Lung (tissue), 12 donors: ENCODE measurements around the gene WNK1. TPM values are rescaled to one million over a fixed set of nuclear protein-coding genes. Genes with fewer than 3 reads are reported as not detected.
A peak's percentile ranks its signal among the peaks of the same experiment; 100 is the strongest.

Source experiments
- ATAC-seq: fragments of 200-7000 bp; cut with Tn5 transposase; one replicate; pipeline ENCODE4 v1.9.1; 2020; ENCODE audit warnings: moderate number of reproducible peaks; ENCODE audit not compliant: insufficient read depth, low FRiP score
- DNase-seq, 3 donors: peaks; one replicate each; pipeline ENCODE4 v3.0.0-alpha.2; 2013 to 2017
- H3K27ac ChIP-seq, 2 donors: one replicate each; pipeline ENCODE4 v1.5.1; 2013; ENCODE audit warnings: mild to moderate bottlenecking in 2 of 2, moderate library complexity in 2 of 2, control low read depth in 1 of 2, inconsistent platforms in 1 of 2, low read depth in 1 of 2, low read length in 1 of 2
- H3K27me3 ChIP-seq, 3 donors: one replicate each; pipeline ENCODE4 v1.5.1; 2013; ENCODE audit warnings: low read length in 2 of 3; ENCODE audit not compliant: control insufficient read depth in 3 of 3, insufficient read depth in 3 of 3
- H3K36me3 ChIP-seq, 4 donors: one replicate each; pipeline ENCODE4 v1.5.1; 2013; ENCODE audit warnings: low read length in 4 of 4, mild to moderate bottlenecking in 1 of 4, moderate library complexity in 1 of 4; ENCODE audit not compliant: control insufficient read depth in 4 of 4, insufficient read depth in 4 of 4
- H3K4me1 ChIP-seq, 5 donors: one replicate each; pipeline ENCODE4 v1.5.1; 2013; ENCODE audit warnings: low read length in 5 of 5, mild to moderate bottlenecking in 2 of 5, moderate library complexity in 1 of 5; ENCODE audit not compliant: control insufficient read depth in 5 of 5, insufficient read depth in 5 of 5
- H3K4me3 ChIP-seq: one replicate; pipeline ENCODE4 v1.5.1; 2013; ENCODE audit warnings: mild to moderate bottlenecking, control low read depth, moderate library complexity
- H3K9ac ChIP-seq, 2 donors: one replicate each; pipeline ENCODE4 v1.5.1; 2013; ENCODE audit warnings: low read length in 2 of 2, control low read depth in 1 of 2; ENCODE audit not compliant: insufficient read depth in 1 of 2
- H3K9me3 ChIP-seq, 4 donors: one replicate each; pipeline ENCODE4 v1.5.1; 2013; ENCODE audit warnings: low read length in 3 of 4, mild to moderate bottlenecking in 1 of 4, moderate library complexity in 1 of 4; ENCODE audit not compliant: control insufficient read depth in 4 of 4, insufficient read depth in 3 of 4
- CTCF ChIP-seq: IDR thresholded peaks from 2 replicates; pipeline ENCODE4 v1.5.1; 2012; ENCODE audit warnings: mild to moderate bottlenecking; ENCODE audit errors: control extremely low read depth, extremely low read depth
- WGBS, 2 donors: extraction: QIAGEN DNeasy Blood & Tissue Kit; methylation state at CpG; one replicate each; pipeline ENCODE4 v1.1.7; 2013; 5-methylcytosine and 5-hydroxymethylcytosine counted together
- polyA plus RNA-seq, 2 donors: library from polyadenylated mRNA; stranded (reverse); fragments of 200-250 nt; gene quantifications; one replicate each; pipeline ENCODE4 v1.2.1, GENCODE V29; 2013
- total RNA-seq, 2 donors: library from RNA; depleted of rRNA in 1 of 2; stranded (reverse); fragments of >200 nt in 1 of 2; gene quantifications; one replicate each; pipeline ENCODE4 v1.2.1, GENCODE V29; 2014 to 2021
- donor health status: control.
- donor health status: control.
- donor health status: Bipolar disorder and iron deficiency.
- donor health status: healthy.
- donor health status: DM: yes; HTN: yes; CAD: no.

WNK1 gene
- total and polyA plus RNA-seq, 4 donors: 23.1 to 269 (median 128) TPM

GRCh38 chr12:754851-755562 is 2.6 kb downstream of the WNK1 start:
- 4 to 5% methylated on average over 7 of the region's 7 CpGs for WGBS, 2 donors
- H3K4me1 ChIP-seq: peaks cover 0 to 31% (median 6%) of the 10 kb centered on the region in 5 donors
- H3K27ac ChIP-seq: peak overlapping the region in 1 of 2 donors; percentile 92
- no peaks in the 10 kb centered on the region for H3K27me3 ChIP-seq
- DNase-seq: peak in 2 of 3 donors; percentile 42 to 50
- no peaks in the 10 kb centered on the region for H3K36me3 ChIP-seq
- peak overlapping the region in 1 of 2 donors; percentile 54 for H3K9ac ChIP-seq
- peak overlapping the region; percentile 24 for H3K4me3 ChIP-seq
- no peak for ATAC-seq
- TF ChIP-seq CTCF: no peak
- H3K9me3 ChIP-seq: no peaks in the 10 kb centered on the region

- ATAC-seq (no peak), DNase-seq (no peak)
- no peak overlapping the region for H3K9ac ChIP-seq
- H3K27me3 ChIP-seq: no peaks in the 10 kb centered on the region
- H3K4me1 ChIP-seq: peaks cover 0 to 17% (median 5%) of the 10 kb centered on the region in 5 donors
- no peak for TF ChIP-seq CTCF
- H3K27ac ChIP-seq: no peak overlapping the region
- H3K4me3 ChIP-seq: no peak overlapping the region
- H3K36me3 ChIP-seq: peaks cover 0 to 4% (median under 1%) of the 10 kb centered on the region in 4 donors
- H3K9me3 ChIP-seq: no peaks in the 10 kb centered on the region
- WGBS, 2 donors: 72 to 88% methylated on average over 1 of the region's 1 CpG
These were observed 7.2 kb downstream of the WNK1 start for GRCh38 chr12:759628-760027.

GRCh38 chr12:761256-761655 is 8.9 kb downstream of the WNK1 start:
- no peaks in the 10 kb centered on the region for H3K9me3 ChIP-seq
- H3K4me1 ChIP-seq: peaks cover 0 to 9% (median 3%) of the 10 kb centered on the region in 5 donors
- ATAC-seq (no peak), DNase-seq (no peak)
- peaks cover 0 to 4% (median under 1%) of the 10 kb centered on the region in 4 donors for H3K36me3 ChIP-seq
- no peak for TF ChIP-seq CTCF
- H3K27ac ChIP-seq: no peak overlapping the region
- no peaks in the 10 kb centered on the region for H3K27me3 ChIP-seq
- no peak overlapping the region for H3K9ac ChIP-seq
- no peak overlapping the region for H3K4me3 ChIP-seq
- 57 to 69% methylated on average over 1 of the region's 1 CpG for WGBS, 2 donors
